Sigmoid colon (tissue), 4 donors: Measurements from ENCODE around the gene PTPRO.

ENCODE experiments used
- POLR2AphosphoS5 ChIP-seq, 4 donors: sonication (generic); formaldehyde crosslinking; IDR thresholded peaks; one replicate each; pipeline ENCODE4 v1.6.1; 2017; ENCODE audit warnings: antibody characterized with exemption in 4 of 4
- TF ChIP-seq, protein P1 (sequence below), 4 experiments: fragments of 450-650 bp in 3 of 4; fragments of 200-600 bp in 1 of 4; IDR thresholded peaks; one replicate each; pipeline ENCODE4 v1.5.1; 2016 to 2019; ENCODE audit warnings: antibody characterized with exemption in 4 of 4, mild to moderate bottlenecking in 3 of 4, moderate library complexity in 2 of 4

DNA sequence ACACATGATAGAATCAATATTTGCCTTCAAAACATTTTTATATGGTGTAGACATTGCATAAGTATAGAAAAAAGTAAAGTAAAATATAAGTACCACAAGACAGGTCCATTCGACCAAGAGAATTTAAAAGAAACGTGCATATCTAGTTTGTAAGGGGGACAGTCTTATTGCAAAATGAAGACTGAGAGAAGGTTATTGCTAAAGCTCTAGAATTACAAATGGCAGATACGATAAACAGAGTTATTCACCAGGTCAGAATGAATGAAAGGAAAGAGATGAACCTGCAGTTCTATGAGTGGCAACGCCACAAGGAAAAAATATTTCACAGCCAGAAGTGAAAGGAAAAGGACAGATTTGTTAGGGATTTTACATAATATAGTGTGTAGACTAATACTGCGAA, 224.8 kb downstream of the PTPRO start:
- TF ChIP-seq, protein P1, sequence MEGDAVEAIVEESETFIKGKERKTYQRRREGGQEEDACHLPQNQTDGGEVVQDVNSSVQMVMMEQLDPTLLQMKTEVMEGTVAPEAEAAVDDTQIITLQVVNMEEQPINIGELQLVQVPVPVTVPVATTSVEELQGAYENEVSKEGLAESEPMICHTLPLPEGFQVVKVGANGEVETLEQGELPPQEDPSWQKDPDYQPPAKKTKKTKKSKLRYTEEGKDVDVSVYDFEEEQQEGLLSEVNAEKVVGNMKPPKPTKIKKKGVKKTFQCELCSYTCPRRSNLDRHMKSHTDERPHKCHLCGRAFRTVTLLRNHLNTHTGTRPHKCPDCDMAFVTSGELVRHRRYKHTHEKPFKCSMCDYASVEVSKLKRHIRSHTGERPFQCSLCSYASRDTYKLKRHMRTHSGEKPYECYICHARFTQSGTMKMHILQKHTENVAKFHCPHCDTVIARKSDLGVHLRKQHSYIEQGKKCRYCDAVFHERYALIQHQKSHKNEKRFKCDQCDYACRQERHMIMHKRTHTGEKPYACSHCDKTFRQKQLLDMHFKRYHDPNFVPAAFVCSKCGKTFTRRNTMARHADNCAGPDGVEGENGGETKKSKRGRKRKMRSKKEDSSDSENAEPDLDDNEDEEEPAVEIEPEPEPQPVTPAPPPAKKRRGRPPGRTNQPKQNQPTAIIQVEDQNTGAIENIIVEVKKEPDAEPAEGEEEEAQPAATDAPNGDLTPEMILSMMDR (IDR thresholded peaks at IDR 0.05): no peak
- TF ChIP-seq POLR2AphosphoS5 (IDR thresholded peaks at IDR 0.05): no peak
